ENCODE measurements around the gene NUDT9.
"Not testable (repeated sequence)": the region's sequence is repeated elsewhere in the genome, so short reads cannot be mapped to it uniquely, and the experiment has no call there.

The NUDT9 gene

DNA sequence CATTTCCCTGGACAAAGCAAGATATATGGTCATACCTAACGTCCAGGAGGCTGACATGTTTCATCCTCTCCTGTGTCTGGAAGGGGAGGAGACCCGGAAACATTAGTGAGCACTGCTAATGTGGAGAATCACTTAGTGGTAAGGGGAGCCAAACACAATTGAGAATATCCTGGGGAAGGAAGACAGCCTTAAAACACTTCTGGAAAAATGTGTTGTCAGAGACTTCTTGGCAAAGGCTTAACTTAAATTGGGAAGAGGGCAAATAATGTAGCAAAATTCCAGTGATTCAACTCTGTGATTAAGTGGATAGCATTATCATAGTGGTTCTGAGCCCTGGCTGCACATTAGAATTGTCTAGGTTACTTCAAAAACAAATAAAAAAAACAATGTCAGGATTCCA, 67.3 kb downstream of the NUDT9 start:
- no peak overlapping the region for H3K9ac ChIP-seq (ENCODE audit: low read length)
- no peaks in the 10 kb centered on the region for H3K9me2 ChIP-seq (replicated peaks; ENCODE audit: insufficient read depth, low read length)
- TF ChIP-seq EZH2phosphoT487 (IDR thresholded peaks at IDR 0.05; ENCODE audit: low read length) (no peak), EZH2 (optimal IDR thresholded peaks at IDR 0.05; ENCODE audit: low read depth, low read length) (no peak)
- TF ChIP-seq, protein P1, sequence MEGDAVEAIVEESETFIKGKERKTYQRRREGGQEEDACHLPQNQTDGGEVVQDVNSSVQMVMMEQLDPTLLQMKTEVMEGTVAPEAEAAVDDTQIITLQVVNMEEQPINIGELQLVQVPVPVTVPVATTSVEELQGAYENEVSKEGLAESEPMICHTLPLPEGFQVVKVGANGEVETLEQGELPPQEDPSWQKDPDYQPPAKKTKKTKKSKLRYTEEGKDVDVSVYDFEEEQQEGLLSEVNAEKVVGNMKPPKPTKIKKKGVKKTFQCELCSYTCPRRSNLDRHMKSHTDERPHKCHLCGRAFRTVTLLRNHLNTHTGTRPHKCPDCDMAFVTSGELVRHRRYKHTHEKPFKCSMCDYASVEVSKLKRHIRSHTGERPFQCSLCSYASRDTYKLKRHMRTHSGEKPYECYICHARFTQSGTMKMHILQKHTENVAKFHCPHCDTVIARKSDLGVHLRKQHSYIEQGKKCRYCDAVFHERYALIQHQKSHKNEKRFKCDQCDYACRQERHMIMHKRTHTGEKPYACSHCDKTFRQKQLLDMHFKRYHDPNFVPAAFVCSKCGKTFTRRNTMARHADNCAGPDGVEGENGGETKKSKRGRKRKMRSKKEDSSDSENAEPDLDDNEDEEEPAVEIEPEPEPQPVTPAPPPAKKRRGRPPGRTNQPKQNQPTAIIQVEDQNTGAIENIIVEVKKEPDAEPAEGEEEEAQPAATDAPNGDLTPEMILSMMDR (IDR thresholded peaks at IDR 0.05; ENCODE audit: low read length) = no peak
- H3K4me1 ChIP-seq (ENCODE audit: low read length) = peaks cover 10% of the 10 kb centered on the region
- H3K27me3 ChIP-seq (replicated peaks; ENCODE audit: insufficient read depth, low read length) = no peaks in the 10 kb centered on the region
- H3K36me3 ChIP-seq (replicated peaks; ENCODE audit: insufficient read depth, low read length) = no peaks in the 10 kb centered on the region
- no peak overlapping the region for H3K4me2 ChIP-seq (ENCODE audit: low read depth, low read length)
- no peak for DNase-seq
- H2AFZ ChIP-seq (ENCODE audit: low read length) = no peak overlapping the region
- H3K79me2 ChIP-seq (ENCODE audit: low read length) = no peaks in the 10 kb centered on the region
- no peak overlapping the region for H3K27ac ChIP-seq (ENCODE audit: low read length)
- H3F3A ChIP-seq (ENCODE audit: insufficient read depth, low read length) = no peaks in the 10 kb centered on the region
- H4K20me1 ChIP-seq (ENCODE audit: insufficient read depth, low read length) = no peaks in the 10 kb centered on the region
- no peak overlapping the region for H3K4me3 ChIP-seq (ENCODE audit: low read length)
- H3K9me3 ChIP-seq (replicated peaks; ENCODE audit: insufficient read depth, low read length) = no peaks in the 10 kb centered on the region

DNA sequence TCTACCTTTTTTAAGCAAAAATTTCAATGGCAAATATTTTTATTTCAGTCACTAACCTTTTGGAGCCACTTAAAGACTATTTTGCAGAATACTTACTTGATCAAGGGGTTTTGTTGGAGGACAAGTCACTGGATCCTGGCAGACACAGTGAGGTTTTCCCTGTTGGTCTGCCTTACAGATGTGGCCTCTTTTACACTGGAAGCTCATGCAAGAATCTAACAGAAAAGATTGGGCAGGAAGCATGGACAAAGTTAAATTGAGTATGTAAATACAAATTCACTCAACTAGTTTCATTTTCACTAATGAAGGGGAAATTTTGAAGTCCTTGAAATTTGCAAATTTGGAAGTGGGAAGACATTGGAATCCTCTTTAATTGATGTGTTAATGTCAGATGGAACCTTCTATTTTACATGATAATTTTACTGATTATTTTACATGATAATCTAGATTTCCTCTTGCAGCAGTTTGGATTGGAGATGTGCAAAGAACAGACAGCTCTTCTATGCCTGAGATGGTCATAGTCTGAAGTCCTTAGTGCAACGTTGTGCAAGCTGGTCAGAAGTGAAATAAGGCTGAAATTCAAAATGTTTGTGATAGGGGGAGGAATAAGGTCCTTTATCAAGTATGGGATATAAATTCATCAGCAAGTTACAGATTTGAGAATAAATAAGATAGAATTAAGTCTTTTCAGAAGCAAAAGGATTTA, 68.4 kb downstream of the NUDT9 start:
- peak overlapping the region; percentile 27 for H3K4me2 ChIP-seq (ENCODE audit: low read depth, low read length)
- H3K4me3 ChIP-seq (ENCODE audit: low read length) = no peak overlapping the region
- H3K79me2 ChIP-seq (ENCODE audit: low read length) = no peaks in the 10 kb centered on the region
- H3K36me3 ChIP-seq (replicated peaks; ENCODE audit: insufficient read depth, low read length) = no peaks in the 10 kb centered on the region
- TF ChIP-seq EZH2 (optimal IDR thresholded peaks at IDR 0.05; ENCODE audit: low read depth, low read length) (no peak), EZH2phosphoT487 (IDR thresholded peaks at IDR 0.05; ENCODE audit: low read length) (no peak)
- TF ChIP-seq, protein P1 (IDR thresholded peaks at IDR 0.05; ENCODE audit: low read length) = no peak
- H3K9ac ChIP-seq (ENCODE audit: low read length) = no peak overlapping the region
- no peaks in the 10 kb centered on the region for H3F3A ChIP-seq (ENCODE audit: insufficient read depth, low read length)
- no peaks in the 10 kb centered on the region for H4K20me1 ChIP-seq (ENCODE audit: insufficient read depth, low read length)
- no peak overlapping the region for H3K27ac ChIP-seq (ENCODE audit: low read length)
- no peaks in the 10 kb centered on the region for H3K9me3 ChIP-seq (replicated peaks; ENCODE audit: insufficient read depth, low read length)
- peak; percentile 26 for DNase-seq
- no peaks in the 10 kb centered on the region for H3K27me3 ChIP-seq (replicated peaks; ENCODE audit: insufficient read depth, low read length)
- H3K9me2 ChIP-seq (replicated peaks; ENCODE audit: insufficient read depth, low read length) = no peaks in the 10 kb centered on the region
- H3K4me1 ChIP-seq (ENCODE audit: low read length) = peaks cover 10% of the 10 kb centered on the region
- peak overlapping the region; percentile 36 for H2AFZ ChIP-seq (ENCODE audit: low read length)

DNA sequence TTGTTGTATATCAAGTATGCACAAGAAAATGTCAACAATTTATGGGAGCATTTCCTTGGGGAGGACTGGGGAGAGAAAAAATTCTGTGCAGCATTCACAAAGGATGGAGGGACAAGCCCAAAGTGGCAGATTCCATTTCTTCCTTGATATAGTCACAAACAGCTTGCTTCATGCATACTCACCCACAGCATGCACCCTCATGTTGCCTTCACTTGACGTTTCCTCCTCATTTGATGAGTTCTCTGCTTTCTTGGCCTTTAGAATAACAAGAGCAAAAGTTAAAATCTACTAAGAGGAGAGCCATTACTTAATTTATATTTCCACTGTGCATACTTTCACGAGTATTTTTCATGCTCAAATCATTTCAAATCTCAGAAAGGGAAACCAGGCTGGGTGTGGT, 69.1 kb downstream of the NUDT9 start:
- H3K4me1 ChIP-seq (ENCODE audit: low read length) = peaks cover 10% of the 10 kb centered on the region
- no peaks in the 10 kb centered on the region for H3F3A ChIP-seq (ENCODE audit: insufficient read depth, low read length)
- H3K4me3 ChIP-seq (ENCODE audit: low read length) = no peak overlapping the region
- no peak overlapping the region for H3K4me2 ChIP-seq (ENCODE audit: low read depth, low read length)
- no peaks in the 10 kb centered on the region for H3K36me3 ChIP-seq (replicated peaks; ENCODE audit: insufficient read depth, low read length)
- no peaks in the 10 kb centered on the region for H3K79me2 ChIP-seq (ENCODE audit: low read length)
- H3K9ac ChIP-seq (ENCODE audit: low read length) = no peak overlapping the region
- no peak overlapping the region for H3K27ac ChIP-seq (ENCODE audit: low read length)
- DNase-seq = no peak
- H4K20me1 ChIP-seq (ENCODE audit: insufficient read depth, low read length) = no peaks in the 10 kb centered on the region
- TF ChIP-seq, protein P1 (IDR thresholded peaks at IDR 0.05; ENCODE audit: low read length) = no peak
- TF ChIP-seq EZH2 (optimal IDR thresholded peaks at IDR 0.05; ENCODE audit: low read depth, low read length) = no peak
- no peak for TF ChIP-seq EZH2phosphoT487 (IDR thresholded peaks at IDR 0.05; ENCODE audit: low read length)
- H2AFZ ChIP-seq (ENCODE audit: low read length) = 0 out of 2 replicates have a peak overlapping the region, but pooled peaks have one; percentile 36
- no peaks in the 10 kb centered on the region for H3K9me2 ChIP-seq (replicated peaks; ENCODE audit: insufficient read depth, low read length)
- no peaks in the 10 kb centered on the region for H3K27me3 ChIP-seq (replicated peaks; ENCODE audit: insufficient read depth, low read length)
- H3K9me3 ChIP-seq (replicated peaks; ENCODE audit: insufficient read depth, low read length) = no peaks in the 10 kb centered on the region

DNA sequence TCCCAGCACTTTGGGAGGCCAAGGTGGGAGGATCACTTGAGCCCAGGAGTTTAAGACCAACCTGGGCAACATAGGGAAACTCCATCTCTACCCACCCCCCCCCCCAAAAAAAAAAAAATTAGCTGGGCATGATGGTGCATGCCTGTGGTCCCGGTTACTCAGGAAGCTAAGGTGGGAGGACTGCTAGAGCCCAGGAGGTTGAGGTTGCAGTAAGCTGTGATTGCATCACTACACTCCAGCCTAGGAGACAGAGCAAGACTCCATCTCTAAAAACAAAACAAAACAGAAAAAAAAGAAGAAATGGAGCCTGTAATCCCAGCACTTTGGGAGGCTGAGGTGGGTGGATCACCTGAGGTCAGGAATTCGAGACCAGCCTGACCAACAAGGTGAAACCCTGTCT, 69.5 kb downstream of the NUDT9 start:
- H3K9me2 ChIP-seq (replicated peaks; ENCODE audit: insufficient read depth, low read length); DNase-seq; H3K27ac ChIP-seq (ENCODE audit: low read length); H3K9me3 ChIP-seq (replicated peaks; ENCODE audit: insufficient read depth, low read length); H3K9ac ChIP-seq (ENCODE audit: low read length); H3K36me3 ChIP-seq (replicated peaks; ENCODE audit: insufficient read depth, low read length); H3K4me3 ChIP-seq (ENCODE audit: low read length); H3K27me3 ChIP-seq (replicated peaks; ENCODE audit: insufficient read depth, low read length); H4K20me1 ChIP-seq (ENCODE audit: insufficient read depth, low read length); H3K79me2 ChIP-seq (ENCODE audit: low read length); H2AFZ ChIP-seq (ENCODE audit: low read length); H3F3A ChIP-seq (ENCODE audit: insufficient read depth, low read length); H3K4me2 ChIP-seq (ENCODE audit: low read depth, low read length): not testable (repeated sequence)
- H3K4me1 ChIP-seq (ENCODE audit: low read length) = peaks cover 10% of the 10 kb centered on the region

Measured in MM.1S (cell line).